Measurements from ENCODE around the gene RNF38. TPM values are rescaled to one million over a fixed set of nuclear protein-coding genes. Genes with fewer than 3 reads are reported as not detected.
A peak's percentile ranks its signal among the peaks of the same experiment; 100 is the strongest.
"Not testable (repeated sequence)": the region's sequence is repeated elsewhere in the genome, so short reads cannot be mapped to it uniquely, and the experiment has no call there.

Gene RNF38
- polyA plus RNA-seq, 4 donors = 6.0 to 22.6 (median 8.1) TPM

DNA sequence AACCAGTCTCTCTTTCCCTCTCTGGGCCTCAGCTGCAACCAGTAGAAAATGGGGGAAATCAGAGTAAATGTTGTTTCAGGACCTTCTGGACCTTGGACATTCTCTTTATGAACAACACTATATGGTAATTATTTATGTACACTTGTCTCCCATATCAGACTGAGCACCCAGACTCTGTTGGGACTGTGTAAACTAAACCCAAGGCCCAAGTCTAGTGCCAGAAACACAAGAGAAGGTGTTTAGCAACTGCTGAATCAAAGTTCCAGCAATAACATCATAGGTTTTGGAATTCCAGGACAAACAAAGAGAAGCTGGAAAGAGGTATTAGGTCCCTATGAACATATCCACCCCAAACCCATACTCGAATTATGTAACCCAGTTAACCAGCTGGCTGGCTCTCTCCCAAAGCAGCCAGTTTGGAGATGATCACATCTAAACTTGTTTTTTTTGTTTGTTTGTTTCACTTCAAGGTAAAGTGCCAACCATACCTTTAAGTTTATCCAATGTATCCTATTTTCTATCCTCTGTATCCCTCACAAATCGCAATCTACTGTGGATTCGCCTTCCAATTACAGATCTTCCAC, 1.9 kb upstream of the RNF38 start:
- peaks cover 0 to 15% (median 0%) of the 10 kb centered on the region in 3 donors for H3K4me1 ChIP-seq (ENCODE audit: control insufficient read depth in 3 of 3, insufficient read depth in 2 of 3, low read depth in 1 of 3, low read length in 2 of 3)
- DNase-seq (peak; percentile 12 to 33), FAIRE-seq (no peak)
- peak overlapping the region in 1 of 3 donors; percentile 80 for H3K4me3 ChIP-seq (ENCODE audit: low read depth in 1 of 3, low read length in 3 of 3)
- 78 to 92% (median 89%) methylated on average over 3 of the region's 3 CpGs for WGBS, 3 donors
- H3K27me3 ChIP-seq (ENCODE audit: control insufficient read depth in 3 of 3, insufficient read depth in 3 of 3, low read length in 3 of 3) = no peaks in the 10 kb centered on the region
- H3K9me3 ChIP-seq (ENCODE audit: control insufficient read depth in 2 of 2, insufficient read depth in 1 of 2, low read depth in 1 of 2, low read length in 1 of 2) = peaks cover 0 to 5% of the 10 kb centered on the region in 2 donors
- H3K36me3 ChIP-seq (ENCODE audit: control insufficient read depth in 3 of 3, insufficient read depth in 2 of 3, low read depth in 1 of 3, low read length in 3 of 3) = peaks cover 0 to 2% (median 0%) of the 10 kb centered on the region in 3 donors
- peak overlapping the region in 2 of 3 donors; percentile 67 to 100 for H3K27ac ChIP-seq (ENCODE audit: low read depth in 1 of 3, low read length in 2 of 3)

DNA sequence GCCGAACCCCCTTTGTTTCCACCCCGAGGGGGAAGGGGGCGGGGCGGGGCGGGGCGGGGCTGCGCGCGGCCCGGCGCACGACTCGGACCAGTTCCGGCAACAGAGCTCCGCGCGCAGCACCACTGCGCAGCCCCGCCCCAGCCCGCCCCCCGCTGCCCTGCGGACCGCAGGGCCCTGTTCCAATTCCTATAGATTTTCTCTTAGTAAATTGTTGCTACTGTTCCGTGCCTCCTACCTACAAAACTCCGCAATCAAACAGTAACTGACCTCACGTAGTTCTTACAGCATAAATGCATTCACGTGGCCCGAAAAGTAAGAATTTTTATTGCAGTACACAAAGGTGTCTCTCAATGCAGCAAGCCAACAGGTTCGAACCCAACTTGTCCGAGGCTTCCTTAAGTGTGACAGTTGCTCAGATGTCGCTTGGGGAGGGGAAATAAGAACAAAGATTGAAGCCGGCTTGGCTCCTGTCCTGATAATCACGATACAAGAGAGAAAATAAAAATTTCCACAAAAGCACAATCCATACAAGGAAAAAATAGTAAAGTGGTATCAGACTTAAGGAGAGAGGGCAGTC, 1.2 kb upstream of the RNF38 start:
- Histone ChIP-seq H3K27ac (ENCODE audit: low read depth in 1 of 3, low read length in 2 of 3) (peak overlapping the region; percentile 86 to 100 (median 99)), H3K36me3 (ENCODE audit: control insufficient read depth in 3 of 3, insufficient read depth in 2 of 3, low read depth in 1 of 3, low read length in 3 of 3) (peaks cover 0 to 2% (median 0%) of the 10 kb centered on the region in 3 donors), H3K4me3 (ENCODE audit: low read depth in 1 of 3, low read length in 3 of 3) (peak overlapping the region; percentile 72 to 80 (median 75)), H3K27me3 (ENCODE audit: control insufficient read depth in 3 of 3, insufficient read depth in 3 of 3, low read length in 3 of 3) (no peaks in the 10 kb centered on the region), H3K4me1 (ENCODE audit: control insufficient read depth in 3 of 3, insufficient read depth in 2 of 3, low read depth in 1 of 3, low read length in 2 of 3) (peaks cover 0 to 15% (median 2%) of the 10 kb centered on the region in 3 donors), H3K9me3 (ENCODE audit: control insufficient read depth in 2 of 2, insufficient read depth in 1 of 2, low read depth in 1 of 2, low read length in 1 of 2) (peaks cover 0 to 5% of the 10 kb centered on the region in 2 donors)
- FAIRE-seq (no peak), DNase-seq (peak; percentile 79 to 92)
- 1% methylated on average over 22 to 33 of the region's 33 CpGs for WGBS, 3 donors

DNA sequence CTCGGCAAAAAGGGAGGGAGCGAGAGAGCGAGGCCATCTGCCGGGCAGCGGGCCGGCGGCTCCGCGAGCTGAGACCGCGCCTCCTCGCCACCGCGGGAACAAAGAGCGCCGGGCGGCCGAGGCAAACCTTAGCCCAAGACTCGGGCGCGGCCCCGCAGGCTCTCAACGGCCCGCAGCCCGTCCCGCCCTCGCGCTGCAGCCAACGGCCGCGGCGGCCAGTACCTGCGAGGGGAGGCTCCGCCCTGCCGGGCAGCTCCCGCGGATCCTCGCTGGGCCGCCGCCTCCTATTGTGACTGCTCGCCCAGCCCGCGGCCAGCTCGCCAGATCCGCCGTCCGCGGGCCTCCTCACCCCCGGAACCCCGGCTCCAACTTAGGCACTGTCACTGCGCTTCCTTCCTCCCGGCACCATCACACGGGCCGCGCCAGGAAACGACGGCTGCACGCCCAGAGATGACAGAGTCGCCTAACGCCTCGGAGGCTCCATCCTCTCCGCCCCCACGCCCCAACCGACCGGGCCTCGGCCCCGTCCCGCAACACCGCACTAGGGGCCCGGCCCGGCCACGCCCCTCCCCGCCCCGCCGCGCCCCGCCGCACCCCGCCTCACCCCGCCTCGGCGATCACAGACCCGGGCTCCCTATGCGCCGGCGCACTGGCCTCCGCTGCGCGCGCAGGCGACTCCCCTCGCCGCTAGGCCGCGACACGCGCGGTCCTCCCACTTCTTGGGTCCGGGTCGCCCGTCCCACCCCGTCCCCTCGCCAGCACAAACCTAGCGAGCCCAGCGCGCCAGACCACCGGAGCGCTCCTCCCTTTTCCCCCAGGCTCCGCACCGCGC, 479 bp upstream of the RNF38 start:
- no peak for FAIRE-seq
- Histone ChIP-seq H3K4me1 (ENCODE audit: control insufficient read depth in 3 of 3, insufficient read depth in 2 of 3, low read depth in 1 of 3, low read length in 2 of 3) (peaks cover 0 to 15% (median 2%) of the 10 kb centered on the region in 3 donors), H3K27me3 (ENCODE audit: control insufficient read depth in 3 of 3, insufficient read depth in 3 of 3, low read length in 3 of 3) (no peaks in the 10 kb centered on the region)

DNA sequence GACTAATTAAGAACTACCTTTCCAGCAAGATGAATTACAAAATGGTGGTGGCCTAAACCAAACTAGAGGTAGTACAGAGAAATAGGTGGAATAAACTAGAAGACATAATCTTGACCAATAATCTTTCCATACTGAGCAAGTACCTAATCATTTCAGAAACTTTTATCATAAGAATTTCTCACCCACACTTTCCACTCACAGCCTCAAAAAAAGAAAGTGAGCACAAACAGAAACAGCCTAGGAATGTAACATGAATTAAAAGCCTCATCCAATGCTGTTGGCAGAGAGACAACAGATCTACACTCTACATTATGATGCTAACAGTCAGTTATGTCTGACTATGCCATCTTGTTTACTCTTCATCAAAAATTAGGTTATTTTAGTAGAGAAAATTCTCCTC, 1.3 kb downstream of the RNF38 start:
- peaks cover 0 to 15% (median 2%) of the 10 kb centered on the region in 3 donors for H3K4me1 ChIP-seq (ENCODE audit: control insufficient read depth in 3 of 3, insufficient read depth in 2 of 3, low read depth in 1 of 3, low read length in 2 of 3)
- DNase-seq (peak in 1 of 2 donors; percentile 18), FAIRE-seq (no peak)
- peaks cover 0 to 5% of the 10 kb centered on the region in 2 donors for H3K9me3 ChIP-seq (ENCODE audit: control insufficient read depth in 2 of 2, insufficient read depth in 1 of 2, low read depth in 1 of 2, low read length in 1 of 2)
- H3K27ac ChIP-seq (ENCODE audit: low read depth in 1 of 3, low read length in 2 of 3) = peak overlapping the region in 1 of 3 donors; percentile 100
- H3K4me3 ChIP-seq (ENCODE audit: low read depth in 1 of 3, low read length in 3 of 3) = peak overlapping the region in 1 of 3 donors; percentile 7
- H3K27me3 ChIP-seq (ENCODE audit: control insufficient read depth in 3 of 3, insufficient read depth in 3 of 3, low read length in 3 of 3) = no peaks in the 10 kb centered on the region
- H3K36me3 ChIP-seq (ENCODE audit: control insufficient read depth in 3 of 3, insufficient read depth in 2 of 3, low read depth in 1 of 3, low read length in 3 of 3) = peaks cover 0 to 4% (median 0%) of the 10 kb centered on the region in 3 donors

More for the DNA sequence above, 479 bp upstream of the RNF38 start:
- Histone ChIP-seq H3K27ac (ENCODE audit: low read depth in 1 of 3, low read length in 2 of 3) (peak overlapping the region; percentile 98 to 100 (median 99)), H3K36me3 (ENCODE audit: control insufficient read depth in 3 of 3, insufficient read depth in 2 of 3, low read depth in 1 of 3, low read length in 3 of 3) (peaks cover 0 to 2% (median 0%) of the 10 kb centered on the region in 3 donors), H3K4me3 (ENCODE audit: low read depth in 1 of 3, low read length in 3 of 3) (peak overlapping the region; percentile 72 to 80 (median 75)), H3K9me3 (ENCODE audit: control insufficient read depth in 2 of 2, insufficient read depth in 1 of 2, low read depth in 1 of 2, low read length in 1 of 2) (peaks cover 0 to 5% of the 10 kb centered on the region in 2 donors)
- DNase-seq = peak; percentile 89 to 94
- 0 to 1% (median 1%) methylated on average over 39 to 111 of the region's 111 CpGs for whole genome bisulfite sequencing, 3 donors

DNA sequence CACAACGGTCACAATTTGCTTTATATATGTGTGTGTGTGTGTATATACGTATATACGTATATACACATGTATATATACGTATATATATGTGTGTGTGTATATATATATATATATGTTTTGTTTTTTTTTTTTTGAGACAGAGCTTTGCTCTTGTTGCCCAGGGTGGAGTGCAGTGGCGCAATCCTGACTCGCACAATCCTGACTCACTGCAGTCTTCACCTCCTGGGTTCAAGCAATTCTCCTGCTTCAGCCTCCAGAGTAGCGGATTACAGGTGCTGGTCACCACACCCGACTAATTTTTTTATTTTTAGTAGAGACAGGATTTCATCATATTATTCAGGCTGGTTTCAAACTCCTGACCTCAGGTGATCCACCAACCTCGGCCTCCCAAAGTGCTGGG, 3.1 kb downstream of the RNF38 start:
- Histone ChIP-seq H3K4me1 (ENCODE audit: control insufficient read depth in 3 of 3, insufficient read depth in 2 of 3, low read depth in 1 of 3, low read length in 2 of 3) (peaks cover 0 to 13% (median 2%) of the 10 kb centered on the region in 3 donors), H3K27ac (ENCODE audit: low read depth in 1 of 3, low read length in 2 of 3) (no peak overlapping the region), H3K9me3 (ENCODE audit: control insufficient read depth in 2 of 2, insufficient read depth in 1 of 2, low read depth in 1 of 2, low read length in 1 of 2) (peaks cover 0 to 5% of the 10 kb centered on the region in 2 donors), H3K4me3 (ENCODE audit: low read depth in 1 of 3, low read length in 3 of 3) (no peak overlapping the region), H3K36me3 (ENCODE audit: control insufficient read depth in 3 of 3, insufficient read depth in 2 of 3, low read depth in 1 of 3, low read length in 3 of 3) (peaks cover 0 to 8% (median 0%) of the 10 kb centered on the region in 3 donors), H3K27me3 (ENCODE audit: control insufficient read depth in 3 of 3, insufficient read depth in 3 of 3, low read length in 3 of 3) (no peaks in the 10 kb centered on the region)
- WGBS, 3 donors = 89 to 96% (median 94%) methylated on average over 9 of the region's 9 CpGs
- peak in 1 of 2 donors; percentile 20 for DNase-seq
- no peak for FAIRE-seq

DNA sequence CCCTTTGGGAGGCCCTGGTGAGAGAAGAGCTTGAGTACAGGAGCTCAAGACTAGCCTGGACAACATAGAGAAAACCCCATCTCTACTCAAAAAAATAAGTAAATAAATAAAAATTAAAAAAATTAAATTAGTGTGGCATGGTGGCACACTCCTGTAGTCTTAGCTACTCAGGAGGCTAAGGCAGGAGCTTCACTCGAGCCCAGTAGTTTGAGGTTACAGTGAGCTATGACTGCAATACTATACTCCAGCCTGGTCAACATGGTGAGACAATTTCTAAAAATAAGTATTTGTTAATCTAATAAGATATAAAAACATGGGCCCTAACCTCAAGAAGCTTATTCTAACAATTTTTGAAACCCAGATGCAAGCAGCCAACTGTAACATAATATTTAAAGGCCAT, 7.6 kb downstream of the RNF38 start:
- no peak for FAIRE-seq
- H3K27ac ChIP-seq (ENCODE audit: low read depth in 1 of 3, low read length in 2 of 3) = no peak overlapping the region
- peaks cover 0 to 2% (median 0%) of the 10 kb centered on the region in 3 donors for H3K4me1 ChIP-seq (ENCODE audit: control insufficient read depth in 3 of 3, insufficient read depth in 2 of 3, low read depth in 1 of 3, low read length in 2 of 3)
- no peak overlapping the region for H3K4me3 ChIP-seq (ENCODE audit: low read depth in 1 of 3, low read length in 3 of 3)
- peaks cover 0 to 3% of the 10 kb centered on the region in 2 donors for H3K9me3 ChIP-seq (ENCODE audit: control insufficient read depth in 2 of 2, insufficient read depth in 1 of 2, low read depth in 1 of 2, low read length in 1 of 2)
- no peak for DNase-seq
- peaks cover 0 to 8% (median 0%) of the 10 kb centered on the region in 3 donors for H3K36me3 ChIP-seq (ENCODE audit: control insufficient read depth in 3 of 3, insufficient read depth in 2 of 3, low read depth in 1 of 3, low read length in 3 of 3)
- H3K27me3 ChIP-seq (ENCODE audit: control insufficient read depth in 3 of 3, insufficient read depth in 3 of 3, low read length in 3 of 3) = no peaks in the 10 kb centered on the region
- WGBS, 3 donors = 85 to 96% (median 89%) methylated on average over 1 of the region's 1 CpG

DNA sequence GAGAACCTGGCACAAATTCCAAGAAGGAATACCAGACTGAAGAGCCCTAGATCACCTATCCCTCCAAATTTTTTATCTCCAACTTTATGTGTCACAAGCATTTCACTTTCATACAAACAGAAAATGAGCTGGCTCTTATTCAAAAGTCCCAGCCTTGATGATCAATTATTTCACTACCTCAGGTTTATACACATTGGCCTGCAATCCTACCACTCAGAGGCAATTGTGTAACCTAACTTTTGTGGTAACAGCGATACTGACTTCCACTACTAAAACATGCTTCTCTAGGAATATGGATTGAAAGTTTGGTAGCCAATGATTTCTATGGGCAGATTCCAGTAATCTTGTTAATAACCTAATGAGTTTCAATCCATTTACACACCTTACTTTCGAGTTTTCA, 10.5 kb downstream of the RNF38 start:
- DNase-seq = no peak
- no peaks in the 10 kb centered on the region for H3K27me3 ChIP-seq (ENCODE audit: control insufficient read depth in 3 of 3, insufficient read depth in 3 of 3, low read length in 3 of 3)
- peaks cover 0 to 14% (median 0%) of the 10 kb centered on the region in 3 donors for H3K36me3 ChIP-seq (ENCODE audit: control insufficient read depth in 3 of 3, insufficient read depth in 2 of 3, low read depth in 1 of 3, low read length in 3 of 3)
- no peaks in the 10 kb centered on the region for H3K9me3 ChIP-seq (ENCODE audit: control insufficient read depth in 2 of 2, insufficient read depth in 1 of 2, low read depth in 1 of 2, low read length in 1 of 2)
- H3K4me3 ChIP-seq (ENCODE audit: low read depth in 1 of 3, low read length in 3 of 3) = no peak overlapping the region
- no peak for FAIRE-seq
- H3K4me1 ChIP-seq (ENCODE audit: control insufficient read depth in 3 of 3, insufficient read depth in 2 of 3, low read depth in 1 of 3, low read length in 2 of 3) = no peaks in the 10 kb centered on the region
- H3K27ac ChIP-seq (ENCODE audit: low read depth in 1 of 3, low read length in 2 of 3) = no peak overlapping the region
- WGBS, 3 donors = 69 to 79% (median 74%) methylated on average over 2 of the region's 2 CpGs

DNA sequence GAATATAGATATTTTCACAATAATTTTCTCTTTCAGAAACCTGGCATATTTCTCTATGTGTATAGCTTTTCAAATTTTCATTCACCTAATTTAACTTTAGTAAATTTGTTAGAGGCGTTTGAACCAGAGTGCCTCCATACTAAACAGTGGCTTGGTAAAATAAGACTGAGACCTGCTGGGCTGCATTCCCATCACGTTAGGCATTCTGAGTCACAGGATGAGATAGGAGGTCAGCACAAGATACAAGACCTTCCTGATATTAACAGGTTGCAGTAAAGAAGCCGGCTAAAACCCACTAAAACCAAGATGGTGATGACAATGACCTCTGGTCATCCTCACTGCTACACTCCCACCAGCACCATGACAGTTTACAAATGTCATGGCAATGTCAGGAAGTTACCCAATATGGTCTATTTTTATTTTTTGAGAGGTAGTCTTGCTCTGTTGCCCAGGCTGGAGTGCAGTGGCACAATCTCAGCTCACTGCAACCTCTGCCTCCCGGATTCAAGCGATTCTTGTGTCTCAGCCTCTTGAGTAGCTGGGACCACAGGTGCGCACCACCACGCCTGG, 13.6 kb downstream of the RNF38 start:
- not testable (repeated sequence) for H3K4me1 ChIP-seq (ENCODE audit: control insufficient read depth in 3 of 3, insufficient read depth in 2 of 3, low read depth in 1 of 3, low read length in 2 of 3); DNase-seq; H3K27me3 ChIP-seq (ENCODE audit: control insufficient read depth in 3 of 3, insufficient read depth in 3 of 3, low read length in 3 of 3); H3K4me3 ChIP-seq (ENCODE audit: low read depth in 1 of 3, low read length in 3 of 3); FAIRE-seq; H3K36me3 ChIP-seq (ENCODE audit: control insufficient read depth in 3 of 3, insufficient read depth in 2 of 3, low read depth in 1 of 3, low read length in 3 of 3); H3K9me3 ChIP-seq (ENCODE audit: control insufficient read depth in 2 of 2, insufficient read depth in 1 of 2, low read depth in 1 of 2, low read length in 1 of 2); H3K27ac ChIP-seq (ENCODE audit: low read depth in 1 of 3, low read length in 2 of 3)
- WGBS, 3 donors = 82 to 85% (median 82%) methylated on average over 7 of the region's 7 CpGs

All from small intestine (tissue), 7 donors.